T follicular helper cell (primary cell): ENCODE data around the gene ROBO2.
"Not testable (repeated sequence)": the region's sequence is repeated elsewhere in the genome, so short reads cannot be mapped to it uniquely, and the experiment has no call there.

Experiments used
- DNase-seq: peaks from one replicate; pipeline ENCODE4 v3.0.0-alpha.2; 2020; ENCODE audit warnings: low read depth

Gene ROBO2

GRCh38 chr3:77338195-77338594, 298.3 kb downstream of the ROBO2 start:
- DNase-seq: no peak

- no peak for DNase-seq
Measured at GRCh38 chr3:77342027-77342426, 302.1 kb downstream of the ROBO2 start.

GRCh38 chr3:77342688-77343087, 302.8 kb downstream of the ROBO2 start:
- no peak for DNase-seq

GRCh38 chr3:77345009-77345408, 305.1 kb downstream of the ROBO2 start:
- DNase-seq: no peak

- no peak for DNase-seq
Measured at GRCh38 chr3:77348244-77348855, 308.5 kb downstream of the ROBO2 start.

- DNase-seq: no peak
Measured at GRCh38 chr3:77354958-77355357, 315.1 kb downstream of the ROBO2 start.

GRCh38 chr3:77362936-77363335, 323.0 kb downstream of the ROBO2 start:
- no peak for DNase-seq

- no peak for DNase-seq
Measured at GRCh38 chr3:77365152-77365551, 325.3 kb downstream of the ROBO2 start.

- DNase-seq: no peak
Measured at GRCh38 chr3:77370413-77370812, 330.5 kb downstream of the ROBO2 start.

- DNase-seq: no peak
Measured at GRCh38 chr3:77372018-77372417, 332.1 kb downstream of the ROBO2 start.

GRCh38 chr3:77372634-77373346, 332.9 kb downstream of the ROBO2 start:
- DNase-seq: no peak

- no peak for DNase-seq
Measured at GRCh38 chr3:77373619-77374018, 333.7 kb downstream of the ROBO2 start.

- no peak for DNase-seq
Measured at GRCh38 chr3:77376511-77376910, 336.6 kb downstream of the ROBO2 start.

GRCh38 chr3:77377717-77378116, 337.8 kb downstream of the ROBO2 start:
- no peak for DNase-seq

GRCh38 chr3:77380136-77380535, 340.2 kb downstream of the ROBO2 start:
- DNase-seq: no peak

- DNase-seq: no peak
Measured at GRCh38 chr3:77381431-77381830, 341.5 kb downstream of the ROBO2 start.

GRCh38 chr3:77392181-77392580, 352.3 kb downstream of the ROBO2 start:
- DNase-seq: no peak

GRCh38 chr3:77394046-77394445, 354.1 kb downstream of the ROBO2 start:
- no peak for DNase-seq

- DNase-seq: no peak
Measured at GRCh38 chr3:77404871-77405270, 365.0 kb downstream of the ROBO2 start.

GRCh38 chr3:77407441-77407840, 367.5 kb downstream of the ROBO2 start:
- no peak for DNase-seq

GRCh38 chr3:77410334-77410733, 370.4 kb downstream of the ROBO2 start:
- DNase-seq: not testable (repeated sequence)

- no peak for DNase-seq
Measured at GRCh38 chr3:77411334-77411733, 371.4 kb downstream of the ROBO2 start.

- DNase-seq: no peak
Measured at GRCh38 chr3:77412021-77412438, 372.1 kb downstream of the ROBO2 start.

- no peak for DNase-seq
Measured at GRCh38 chr3:77412584-77412983, 372.7 kb downstream of the ROBO2 start.
